GM03348 (cell line): ENCODE results near the gene KRT86.
"Not testable (repeated sequence)": the region's sequence is repeated elsewhere in the genome, so short reads cannot be mapped to it uniquely, and the experiment has no call there.

Experiments used
- DNase-seq: peaks from one replicate; pipeline ENCODE4 v3.0.0; 2012; ENCODE audit warnings: low spot score

KRT86 gene

GRCh38 chr12:52252175-52252615 lies 22.2 kb upstream of the KRT86 start:
- not testable (repeated sequence) for DNase-seq

DNA sequence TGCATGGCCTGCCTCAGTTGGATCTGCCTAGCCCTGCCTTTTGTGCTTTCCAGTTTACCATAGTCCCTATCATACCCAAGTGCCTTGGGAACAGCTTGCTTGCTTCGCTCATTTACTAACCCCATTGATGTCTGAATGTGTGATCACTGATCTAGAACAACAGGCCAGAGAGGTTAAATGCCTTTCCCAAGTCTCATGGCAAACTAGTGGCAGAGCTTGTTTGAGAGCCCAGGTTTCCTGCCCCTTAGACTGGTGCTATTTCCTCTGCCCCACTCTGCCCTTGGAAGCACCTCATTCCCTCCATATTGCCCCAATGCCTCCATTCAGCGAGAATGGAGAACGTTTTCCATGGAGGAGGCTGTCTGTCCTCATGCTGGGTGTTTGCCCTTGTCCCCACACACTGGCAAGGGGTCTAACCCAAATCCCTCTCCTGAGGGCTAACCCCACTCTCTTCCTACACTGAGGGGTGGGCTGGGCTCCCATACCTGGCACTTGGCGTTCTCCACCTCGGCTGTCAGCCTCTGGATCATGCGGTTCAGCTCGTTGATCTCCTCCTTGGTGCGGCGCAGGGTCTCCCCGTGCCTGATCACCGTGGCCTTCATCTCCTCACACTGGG lies 21.6 kb upstream of the KRT86 start:
- DNase-seq: no peak

GRCh38 chr12:52253391-52254179 lies 20.9 kb upstream of the KRT86 start:
- no peak for DNase-seq

DNA sequence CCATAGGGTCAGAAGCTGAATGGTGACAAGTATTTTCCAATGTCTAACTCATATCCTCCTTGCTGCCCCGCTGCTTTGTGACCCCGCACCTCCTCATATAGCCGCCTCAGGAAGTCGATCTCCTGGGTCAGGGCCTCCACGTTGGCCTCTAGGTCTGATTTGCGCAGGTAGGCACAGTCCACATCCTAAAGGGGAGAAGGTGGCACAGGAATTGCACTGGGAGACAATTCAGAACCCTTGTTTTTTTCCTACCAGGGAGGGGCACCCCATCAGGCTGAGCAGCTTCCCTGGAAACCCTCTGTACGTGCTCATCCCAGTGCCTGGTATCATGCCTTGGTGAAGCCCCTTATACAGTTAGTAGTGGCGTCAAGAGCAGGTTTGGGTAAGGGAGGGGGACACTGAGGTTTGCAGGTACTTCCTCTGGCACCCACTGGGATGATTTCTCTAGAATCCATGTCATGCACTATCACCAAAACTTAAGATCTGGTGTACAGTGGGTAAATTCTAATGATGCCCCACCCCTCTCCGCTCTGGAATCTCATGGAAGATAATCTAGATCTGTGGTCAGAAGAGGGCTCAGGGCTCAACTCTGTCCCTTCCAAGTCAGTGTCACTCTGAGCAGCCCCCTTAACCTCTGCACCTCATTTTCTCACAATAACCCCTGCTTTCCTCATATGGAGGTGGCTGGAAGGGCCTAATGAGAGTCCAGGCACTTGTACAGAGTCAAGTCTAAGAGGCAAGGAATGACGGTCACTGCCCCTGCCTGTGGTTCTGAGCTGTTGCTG lies 20.1 kb upstream of the KRT86 start:
- no peak for DNase-seq

- DNase-seq: no peak
These were observed 19.3 kb upstream of the KRT86 start for GRCh38 chr12:52254965-52255751.

- no peak for DNase-seq
These were observed 18.4 kb upstream of the KRT86 start for GRCh38 chr12:52255926-52256583.

DNA sequence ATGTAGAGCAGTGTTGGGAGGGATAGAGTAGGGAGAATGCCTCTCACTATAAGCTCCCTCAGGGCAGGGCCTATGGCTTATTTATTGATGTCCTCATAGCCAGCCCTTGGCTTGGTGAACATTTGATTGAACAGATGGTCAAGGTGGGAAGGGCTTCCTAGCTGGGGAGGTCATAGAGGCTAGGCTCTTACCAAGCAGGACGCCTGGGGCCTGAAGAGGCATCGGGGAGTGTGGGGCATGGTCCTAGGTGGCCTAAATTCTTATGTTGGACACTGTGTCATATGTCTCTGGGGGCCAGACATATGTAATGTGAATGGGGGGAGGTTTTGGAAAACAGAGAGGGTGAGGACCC lies 17.9 kb upstream of the KRT86 start:
- no peak for DNase-seq

- no peak for DNase-seq
These were observed 17.3 kb upstream of the KRT86 start for GRCh38 chr12:52257074-52257551.

DNA sequence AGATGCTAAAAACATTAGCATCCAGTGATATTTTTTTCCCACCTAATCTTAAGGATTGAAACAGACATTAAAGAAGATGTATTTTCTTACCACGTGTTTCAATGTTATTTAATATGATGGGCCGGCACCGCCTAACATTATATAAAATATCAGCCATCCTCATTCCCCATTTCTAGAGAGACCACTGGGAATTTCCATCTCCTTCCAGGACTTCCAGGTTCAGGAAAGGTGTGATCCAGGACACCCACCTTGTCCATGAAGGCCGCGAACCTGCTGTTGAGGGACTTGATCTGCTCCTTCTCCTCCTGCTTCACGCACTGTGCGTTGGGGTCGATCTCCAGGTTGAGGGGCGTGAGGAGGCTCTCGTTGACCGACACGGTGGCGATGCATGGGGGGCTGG lies 16.5 kb upstream of the KRT86 start:
- DNase-seq: not testable (repeated sequence)

- DNase-seq: peak; percentile 67
These were observed 16.0 kb upstream of the KRT86 start for GRCh38 chr12:52258335-52258901.

GRCh38 chr12:52259657-52260243 lies 14.7 kb upstream of the KRT86 start:
- no peak for DNase-seq

DNA sequence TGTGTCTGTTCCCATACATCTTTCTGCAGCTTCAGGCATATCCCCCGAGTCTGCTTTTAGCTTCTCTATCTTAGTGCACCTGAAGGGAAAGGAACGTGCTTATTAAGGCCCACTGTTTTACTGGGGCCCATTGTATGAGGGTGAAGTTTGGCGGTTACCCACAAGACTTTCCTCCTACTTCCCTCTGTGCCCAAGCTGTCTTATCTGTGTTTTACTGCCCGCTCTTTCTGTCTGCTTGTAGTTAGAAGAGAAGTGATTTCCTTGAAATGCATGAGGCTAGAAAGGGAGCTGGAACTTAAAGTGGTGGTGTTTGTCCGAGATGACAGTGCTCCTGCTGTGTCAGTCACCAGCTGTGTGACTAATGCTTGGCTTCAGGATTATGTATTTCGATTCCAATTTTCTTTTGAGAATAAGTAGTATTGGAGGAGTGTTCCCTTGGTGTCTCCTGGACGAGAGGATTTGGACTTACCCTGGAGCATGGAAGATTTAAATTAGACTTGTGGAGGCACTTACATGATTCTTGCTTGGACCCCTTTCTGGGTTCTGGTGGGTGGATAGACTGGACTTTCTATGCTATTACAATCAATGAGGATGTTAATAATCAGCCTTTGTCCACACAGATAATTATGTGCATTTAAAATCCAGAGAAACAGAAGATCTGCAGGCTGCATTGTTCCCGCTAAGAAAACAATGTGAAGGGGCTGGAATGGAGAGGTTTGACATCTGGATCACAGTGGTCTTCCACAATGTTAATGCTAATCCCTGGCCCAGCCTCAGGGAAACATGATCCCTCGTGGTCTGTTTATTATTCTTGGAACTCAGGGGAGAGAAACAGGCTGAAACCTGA lies 13.9 kb upstream of the KRT86 start:
- DNase-seq: no peak

DNA sequence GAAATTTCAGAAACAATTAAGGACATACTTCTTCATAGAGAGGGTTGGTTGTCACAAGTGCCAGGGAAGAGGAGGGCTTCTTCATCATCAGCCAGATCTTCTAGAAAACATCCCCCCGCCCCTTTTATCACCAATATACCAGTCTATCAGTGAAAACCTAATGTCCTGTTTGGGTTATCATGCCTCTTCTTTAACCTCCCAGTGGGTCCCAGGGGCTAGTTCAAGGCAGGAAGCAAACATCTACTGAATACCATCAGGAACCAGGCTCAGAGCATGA lies 13.3 kb upstream of the KRT86 start:
- no peak for DNase-seq

- no peak for DNase-seq
These were observed 12.2 kb upstream of the KRT86 start for GRCh38 chr12:52262286-52262685.

- no peak for DNase-seq
These were observed 10.5 kb upstream of the KRT86 start for GRCh38 chr12:52263761-52264434.

DNA sequence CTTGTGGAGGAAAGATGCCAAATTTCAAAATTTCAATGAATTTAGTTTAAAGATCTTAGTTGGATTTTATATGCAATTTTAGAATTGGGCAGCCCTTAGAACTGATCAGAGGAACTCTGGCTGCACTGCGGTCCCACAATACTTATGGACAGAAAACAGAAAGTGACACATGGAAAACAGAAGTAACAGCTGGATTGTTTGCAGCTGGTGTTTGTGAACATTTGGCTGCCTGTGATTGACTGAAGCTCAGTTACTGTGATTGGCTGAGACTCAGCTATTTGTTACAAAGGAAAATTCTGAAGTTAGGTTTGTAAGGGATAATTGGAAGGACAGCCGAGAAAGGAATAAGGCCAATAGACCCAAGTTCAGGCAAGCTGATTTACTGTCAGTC lies 10.0 kb upstream of the KRT86 start:
- DNase-seq: no peak

DNA sequence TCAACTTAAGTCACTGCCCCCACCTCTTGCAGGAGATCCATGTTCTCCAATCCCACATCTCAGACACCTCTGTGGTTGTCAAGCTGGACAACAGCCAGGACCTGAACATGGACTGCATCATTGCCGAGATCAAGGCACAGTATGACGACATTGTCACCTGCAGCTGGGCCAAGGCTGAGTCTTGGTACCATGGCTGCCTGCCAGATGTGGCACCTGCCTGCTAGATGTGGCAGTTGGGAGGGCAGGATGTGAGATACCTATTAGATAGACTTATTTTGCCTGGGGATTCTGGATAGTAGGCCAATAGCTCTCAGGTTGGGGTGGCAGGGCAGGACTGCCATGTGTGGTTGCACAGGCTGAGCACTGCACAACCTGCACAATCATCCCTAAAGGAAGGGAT lies 7.9 kb upstream of the KRT86 start:
- DNase-seq: no peak

- no peak for DNase-seq
These were observed 7.2 kb upstream of the KRT86 start for GRCh38 chr12:52267266-52267665.

DNA sequence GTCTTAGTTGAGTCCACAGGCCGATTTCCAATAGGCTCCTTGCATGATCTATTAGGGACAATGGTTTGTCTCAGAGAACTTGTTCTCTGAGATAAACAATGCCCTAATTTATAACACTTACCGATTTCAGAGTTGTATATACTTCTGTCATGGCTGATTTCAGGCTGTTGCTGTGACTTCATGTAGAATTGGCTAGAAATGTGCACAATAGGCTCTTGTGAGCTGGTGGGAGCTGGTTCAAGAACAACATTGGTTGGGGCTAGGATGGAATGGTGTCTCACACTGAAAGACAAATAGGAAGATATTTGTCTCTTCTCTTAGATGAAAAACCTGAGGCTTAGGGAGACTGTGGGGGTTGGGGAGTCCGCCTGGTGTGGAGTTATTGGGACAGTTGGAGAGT lies 6.7 kb upstream of the KRT86 start:
- DNase-seq: no peak

DNA sequence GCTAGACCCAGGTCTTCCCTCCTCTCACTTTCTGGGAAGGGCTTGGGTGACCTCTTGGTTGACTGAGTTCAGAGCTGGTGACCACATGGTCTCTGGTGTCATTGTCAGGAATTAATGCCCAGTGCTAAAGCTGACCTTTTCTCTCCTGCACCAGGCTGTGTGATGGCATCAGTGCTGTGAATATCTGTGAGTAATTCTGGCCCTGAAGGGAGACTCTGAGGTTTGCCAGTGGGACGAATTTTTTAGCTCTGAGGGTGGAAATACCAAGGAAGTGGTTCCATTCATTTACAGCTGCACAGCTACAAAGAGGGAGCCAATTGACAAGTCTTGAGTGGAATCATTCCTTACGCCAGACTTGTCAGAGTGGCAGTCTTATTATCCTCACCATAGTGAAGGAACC lies 6.2 kb upstream of the KRT86 start:
- DNase-seq: peak; percentile 58
